Loucy (cell line): Measurements from ENCODE around the gene TMTC4.

ENCODE experiments used
- CTCF ChIP-seq: fragments of 200-600 bp; sonication (generic); conservative IDR thresholded peaks from 2 replicates; pipeline ENCODE4 v1.5.1; 2014; ENCODE audit warnings: mild to moderate bottlenecking, antibody characterized with exemption, low read length
- EZH2phosphoT487 ChIP-seq: fragments of 200-600 bp; IDR thresholded peaks from 2 replicates; pipeline ENCODE4 v1.6.1; 2018; ENCODE audit warnings: antibody characterized with exemption, mild to moderate bottlenecking, moderate library complexity, borderline replicate concordance

GRCh38 chr13:100652510-100652909, 22.1 kb downstream of the TMTC4 start:
- no peak for TF ChIP-seq EZH2phosphoT487
- TF ChIP-seq CTCF = no peak
